ENCODE data around the gene PIK3CB. TPM values are rescaled to one million over a fixed set of nuclear protein-coding genes. Genes with fewer than 3 reads are reported as not detected.

Gene PIK3CB
- total and polyA plus RNA-seq, 2 of the 8 experiments (the other 6 are each of a cell fraction or from before 2014, with no cell fraction given), result 8.3 to 35.2 TPM

GRCh38 chr3:138845181-138845601 lies 10.5 kb upstream of the PIK3CB start:
- Histone ChIP-seq H2BK12ac (ENCODE audit: low read depth, low read length) (peak overlapping the region; percentile 100), H3K56ac (replicated peaks; ENCODE audit: insufficient read length, low read depth, low read length) (no peak overlapping the region), H2BK120ac (replicated peaks; ENCODE audit: low read depth, low read length) (peak overlapping the region; percentile 41), H3K4me1 (replicated peaks in 1 of 4; ENCODE audit: control insufficient read depth in 3 of 4, insufficient read depth in 4 of 4, low read length in 3 of 4) (peaks cover 9 to 21% (median 12%) of the 10 kb centered on the region in 4 experiments; a peak in 6 of 7 replicates), H3K23ac (ENCODE audit: insufficient read length) (no peak overlapping the region), H3K79me1 (ENCODE audit: low read depth, low read length) (no peaks in the 10 kb centered on the region), H3K23me2 (ENCODE audit: low read depth, low read length) (no peaks in the 10 kb centered on the region), H3K18ac (ENCODE audit: extremely low read depth, low read length) (peak overlapping the region; percentile 99), H4K8ac (ENCODE audit: extremely low read depth, insufficient read depth, low read length) (peak overlapping the region; percentile 93; the same call in 1 of the 2 replicates), H4K91ac (replicated peaks; ENCODE audit: insufficient read length, low read length) (peak overlapping the region; percentile 83), H4K20me1 (replicated peaks in 1 of 2; ENCODE audit: control insufficient read depth in 1 of 2, insufficient read depth in 2 of 2, low read length in 2 of 2) (no peaks in the 10 kb centered on the region), H2AFZ (ENCODE audit: low read length) (peak overlapping the region; percentile 11; the same call in 1 of the 2 replicates), H3K14ac (ENCODE audit: insufficient read length) (no peak overlapping the region), H3K36me3 (ENCODE audit: control insufficient read depth in 2 of 4, insufficient read depth in 4 of 4, low read length in 3 of 4) (no peaks in the 10 kb centered on the region), H3K27me3 (replicated peaks in 1 of 4; ENCODE audit: control insufficient read depth in 3 of 4, extremely low read depth in 1 of 4, insufficient read depth in 3 of 4, low read length in 3 of 4) (no peaks in the 10 kb centered on the region), H4K5ac (ENCODE audit: insufficient read length, low read depth, low read length) (peak overlapping the region; percentile 45), H3K4ac (replicated peaks; ENCODE audit: insufficient read length, low read depth, low read length) (no peak overlapping the region), H3K4me2 (ENCODE audit: insufficient read depth in 1 of 2, low read depth in 2 of 2, low read length in 2 of 2) (peak overlapping the region; percentile 5 to 83; a peak in 1 of 4 replicates), H2AK5ac (ENCODE audit: low read depth, low read length) (peak overlapping the region; percentile 83; the same call in 1 of the 2 replicates), H3K79me2 (ENCODE audit: control insufficient read depth in 1 of 2, insufficient read depth in 2 of 2, low read length in 2 of 2) (no peaks in the 10 kb centered on the region), H3K4me3 (ENCODE audit: extremely low read depth in 1 of 4, insufficient read depth in 2 of 4, low read depth in 3 of 4, low read length in 4 of 4) (no peak overlapping the region; a peak in 1 of 8 replicates), H2BK5ac (ENCODE audit: low read depth, low read length) (peak overlapping the region; percentile 98), H2BK20ac (ENCODE audit: low read length) (peak overlapping the region; percentile 87), H3K27ac (ENCODE audit: low read depth, low read length) (peak overlapping the region; percentile 83; the same call in 1 of the 2 replicates), H3K9me3 (ENCODE audit: insufficient read depth in 2 of 2, low read depth in 1 of 2, low read length in 1 of 2) (no peaks in the 10 kb centered on the region), H3K9ac (replicated peaks in 1 of 4; ENCODE audit: extremely low read depth in 1 of 4, low read depth in 3 of 4, low read length in 3 of 4) (peak overlapping the region in 1 of 4 experiments; percentile 31; a peak in 3 of 7 replicates), H2BK15ac (ENCODE audit: low read length) (no peak overlapping the region)
- CTCF ChIA-PET (ENCODE audit: partially characterized antibody), result interaction anchor here (0.7 to 2.2 kb wide), 7 partner anchors 22 to 250 kb away, joined by 3 to 9 read pairs (median 5); no protein-coding TSS in a partner anchor
- FAIRE-seq (no peak), DNase-seq (ENCODE audit: low read depth in 1 of 2, low spot score in 2 of 2) (no peak)
- POLR2A ChIA-PET (ENCODE audit: partially characterized antibody), result interaction anchor here (0.9 to 3.6 kb wide), 7 partner anchors 9 to 247 kb away, joined by 3 to 34 read pairs (median 12); partner anchors contain the start of gene PIK3CB
- WGBS, 2 experiments (ENCODE audit: extremely low coverage in 1 of 2, insufficient coverage in 1 of 2, insufficient read length in 1 of 2, insufficient replicate concordance in 2 of 2, low coverage in 1 of 2, low lambda C conversion rate in 2 of 2, missing lambda C conversion rate in 1 of 2), result 61% methylated on average over 7 of the region's 7 CpGs; no CpG with 5 or more reads in 1 of the 2 experiments
- TF ChIP-seq RFX5 (IDR thresholded peaks at IDR 0.05; ENCODE audit: borderline replicate concordance, low read depth, low read length) (no peak), POLR2A (IDR thresholded peaks at IDR 0.05; ENCODE audit: control extremely low read depth in 1 of 2, low read depth in 2 of 2, low read length in 2 of 2) (no peak), POLR2AphosphoS5 (IDR thresholded peaks at IDR 0.05; ENCODE audit: low read depth, low read length) (peak; percentile 52; the same call in 1 of the 2 replicates), BRCA1 (IDR thresholded peaks at IDR 0.05; ENCODE audit: low read depth, low read length) (no peak), KDM5A (IDR thresholded peaks at IDR 0.05; ENCODE audit: low read length) (no peak), JUND (IDR thresholded peaks at IDR 0.05; ENCODE audit: low read length) (no peak), CTBP2 (IDR thresholded peaks at IDR 0.05; ENCODE audit: borderline replicate concordance, insufficient read depth, insufficient read length, low read length) (no peak), CBX8 (IDR thresholded peaks at IDR 0.05; ENCODE audit: borderline replicate concordance, low read depth, low read length) (no peak), HDAC2 (IDR thresholded peaks at IDR 0.05; ENCODE audit: borderline replicate concordance in 1 of 2, low read depth in 2 of 2, low read length in 2 of 2) (no peak), TAF1 (IDR thresholded peaks at IDR 0.05; ENCODE audit: low read depth, low read length) (0 out of 2 replicates have a peak, but pooled peaks have one; percentile 19), ATF2 (IDR thresholded peaks at IDR 0.05; ENCODE audit: low read length) (no peak), CHD2 (IDR thresholded peaks at IDR 0.05; ENCODE audit: low read length) (no peak)
